GM23338 (cell line): ENCODE measurements around the gene CCR7. TPM values are rescaled to one million over a fixed set of nuclear protein-coding genes. Genes with fewer than 3 reads are reported as not detected.

Source experiments
- ATAC-seq: fragments of 200-7000 bp; cut with Tn5 transposase; 3 replicates; pipeline ENCODE4 v1.9.1; 2020
- DNase-seq: peaks from one replicate; pipeline ENCODE4 v3.0.0-alpha.2; 2015; ENCODE audit warnings: low spot score
- H2AFZ ChIP-seq: fragments of 200-600 bp; sonication (generic); 2 replicates; pipeline ENCODE4 v1.8.0; 2016; ENCODE audit warnings: antibody characterized with exemption, mild to moderate bottlenecking, moderate library complexity
- H3F3A ChIP-seq: fragments of 200-600 bp; sonication (generic); replicated peaks from 2 replicates; pipeline ENCODE4 v1.8.0; 2017; ENCODE audit warnings: antibody characterized with exemption, mixed run types, low read depth
- H3K27ac ChIP-seq: fragments of 200-600 bp; sonication (generic); 2 replicates; pipeline ENCODE4 v1.6.1; 2016; ENCODE audit warnings: low read depth
- H3K27me3 ChIP-seq: fragments of 200-600 bp; sonication (generic); 2 replicates; pipeline ENCODE4 v1.8.0; 2016; ENCODE audit warnings: mild to moderate bottlenecking, mixed run types, moderate library complexity; ENCODE audit not compliant: insufficient read depth
- H3K36me3 ChIP-seq: fragments of 200-600 bp; sonication (generic); 2 replicates; pipeline ENCODE4 v1.8.0; 2016; ENCODE audit warnings: mild to moderate bottlenecking; ENCODE audit not compliant: insufficient read depth
- H3K4me1 ChIP-seq: fragments of 200-600 bp; sonication (generic); 2 replicates; pipeline ENCODE4 v1.8.0; 2016; ENCODE audit warnings: mild to moderate bottlenecking, moderate library complexity; ENCODE audit not compliant: insufficient read depth
- H3K4me2 ChIP-seq: fragments of 200-600 bp; sonication (generic); 2 replicates; pipeline ENCODE4 v1.7.1; 2017; ENCODE audit warnings: mixed run types
- H3K4me3 ChIP-seq: fragments of 200-600 bp; sonication (generic); 2 replicates; pipeline ENCODE4 v1.6.1; 2016; ENCODE audit warnings: mixed run types
- H3K79me2 ChIP-seq: fragments of 200-600 bp; sonication (generic); replicated peaks from 2 replicates; pipeline ENCODE4 v1.8.0; 2017; ENCODE audit warnings: mild to moderate bottlenecking; ENCODE audit not compliant: insufficient read depth
- H3K9me2 ChIP-seq: fragments of 200-600 bp; sonication (generic); 2 replicates; pipeline ENCODE4 v1.8.0; 2017; ENCODE audit not compliant: insufficient read depth
- H4K20me1 ChIP-seq: fragments of 200-600 bp; sonication (generic); replicated peaks from 2 replicates; pipeline ENCODE4 v1.8.0; 2017; ENCODE audit warnings: mild to moderate bottlenecking; ENCODE audit not compliant: insufficient read depth
- H3K27ac Mint-ChIP-seq: 2 replicates; pipeline ENCODE4 v1.8.0; 2020; ENCODE audit warnings: inconsistent platforms, mild to moderate bottlenecking, moderate library complexity, mixed read lengths
- H3K27me3 Mint-ChIP-seq: 3 replicates; pipeline ENCODE4 v1.8.0; 2022; ENCODE audit warnings: low read depth, mild to moderate bottlenecking, moderate library complexity, mixed read lengths, inconsistent platforms; ENCODE audit not compliant: insufficient read depth, poor library complexity
- H3K36me3 Mint-ChIP-seq: 3 replicates; pipeline ENCODE4 v1.8.0; 2021; ENCODE audit warnings: low read depth, mild to moderate bottlenecking, inconsistent platforms, moderate library complexity, mixed read lengths
- H3K4me1 Mint-ChIP-seq: 3 replicates; pipeline ENCODE4 v1.8.0; 2020; ENCODE audit warnings: mild to moderate bottlenecking, inconsistent platforms, mixed read lengths
- H3K4me3 Mint-ChIP-seq: 3 replicates; pipeline ENCODE4 v1.8.0; 2021; ENCODE audit warnings: moderate library complexity, mild to moderate bottlenecking, inconsistent platforms, mixed read lengths
- H3K9me3 Mint-ChIP-seq: 3 replicates; pipeline ENCODE4 v1.8.0; 2020; ENCODE audit warnings: moderate library complexity, mild to moderate bottlenecking, inconsistent platforms, mixed read lengths
- CREB1 ChIP-seq: fragments of 250-450 bp; sonication (Bioruptor Pico); IDR thresholded peaks from 2 replicates; pipeline ENCODE4 v1.5.0; 2020; ENCODE audit warnings: low read depth, mild to moderate bottlenecking, moderate library complexity
- ETS1 ChIP-seq: IDR thresholded peaks from 2 replicates; pipeline ENCODE4 v1.6.1; 2016; ENCODE audit warnings: antibody characterized with exemption
- NANOG ChIP-seq: IDR thresholded peaks from 2 replicates; pipeline ENCODE4 v1.6.1; 2016; ENCODE audit warnings: antibody characterized with exemption, borderline replicate concordance
- POLR2AphosphoS5 ChIP-seq: IDR thresholded peaks from 2 replicates; pipeline ENCODE4 v1.6.1; 2016; ENCODE audit warnings: antibody characterized with exemption, low read depth
- REST ChIP-seq: IDR thresholded peaks from one replicate; pipeline ENCODE4 v1.6.1; 2018; ENCODE audit warnings: antibody characterized with exemption; ENCODE audit not compliant: unreplicated experiment
- STAT1 ChIP-seq: IDR thresholded peaks from one replicate; pipeline ENCODE4 v1.6.1; 2016; ENCODE audit warnings: antibody characterized with exemption; ENCODE audit not compliant: unreplicated experiment
- ZNF114 ChIP-seq: fragments of 250-450 bp; sonication (Bioruptor Pico); IDR thresholded peaks from 2 replicates; pipeline ENCODE4 v1.5.0; 2020; ENCODE audit warnings: mild to moderate bottlenecking, moderate library complexity
- ZNF331 ChIP-seq: fragments of 250-450 bp; sonication (Bioruptor Pico); IDR thresholded peaks from 2 replicates; pipeline ENCODE4 v1.5.0; 2020; ENCODE audit warnings: low read depth, mild to moderate bottlenecking, moderate library complexity
- ZNF462 ChIP-seq: fragments of 250-450 bp; sonication (Bioruptor Pico); IDR thresholded peaks from 2 replicates; pipeline ENCODE4 v1.5.0; 2020; ENCODE audit warnings: mild to moderate bottlenecking, moderate library complexity
- polyA plus RNA-seq: library from polyadenylated mRNA; unstranded; fragments of >200 nt; fragmentation: Nextera tagmentation; extraction: Ambion mirVana; gene quantifications from 2 replicates; pipeline ENCODE4 v1.2.1, GENCODE V29; 2016
- total RNA-seq: library from RNA; depleted of rRNA; stranded (reverse); fragments of >200 nt; shearing (Covaris generic); gene quantifications from 2 replicates; pipeline ENCODE4 v1.2.3, GENCODE V29; 2014

The CCR7 gene
- total and polyA plus RNA-seq, 2 experiments from 2014 or later: 0.37 to 0.59 TPM

- TF ChIP-seq ZNF462 (no peak), ZNF331 (CRISPR knock-in tag) (no peak), CREB1 (CRISPR knock-in tag) (no peak)
These were observed 47.5 kb upstream of the CCR7 start (continued) for GRCh38 chr17:40612599-40613244.

GRCh38 chr17:40611840-40612474 is 46.7 kb upstream of the CCR7 start:
- Mint-ChIP-seq H3K27ac (no peak overlapping the region), H3K4me1 (peaks cover 22% of the 10 kb centered on the region), H3K27me3 (peaks cover 2% of the 10 kb centered on the region), H3K9me3 (no peaks in the 10 kb centered on the region; the same call in 2 of the 3 replicates), H3K36me3 (no peaks in the 10 kb centered on the region), H3K4me3 (no peak overlapping the region)
- H3F3A ChIP-seq: no peaks in the 10 kb centered on the region
- ATAC-seq (no peak), DNase-seq (no peak)
- no peak overlapping the region for H3K4me3 ChIP-seq
- no peak overlapping the region for H3K4me2 ChIP-seq
- H3K79me2 ChIP-seq: no peaks in the 10 kb centered on the region
- H3K36me3 ChIP-seq: no peaks in the 10 kb centered on the region
- no peak overlapping the region for H2AFZ ChIP-seq
- no peaks in the 10 kb centered on the region for H3K9me2 ChIP-seq
- H4K20me1 ChIP-seq: no peaks in the 10 kb centered on the region
- H3K27me3 ChIP-seq: no peaks in the 10 kb centered on the region
- peaks cover 7% of the 10 kb centered on the region; the same call in 1 of the 2 replicates for H3K4me1 ChIP-seq
- no peak overlapping the region for H3K27ac ChIP-seq
- no peak for TF ChIP-seq NANOG
- no peak for TF ChIP-seq ZNF114
- TF ChIP-seq ETS1: no peak
- TF ChIP-seq POLR2AphosphoS5: no peak
- no peak for TF ChIP-seq ZNF331 (CRISPR knock-in tag)
- no peak for TF ChIP-seq REST
- no peak for TF ChIP-seq STAT1
